H1 (cell line): ENCODE data around the gene GPR141. TPM values are rescaled to one million over a fixed set of nuclear protein-coding genes. Genes with fewer than 3 reads are reported as not detected.

Source experiments
- CTCF ChIA-PET: fragments of 300-600 bp; sonication (Branson Sonifier 250); formaldehyde crosslinking; loops from one replicate; lab custom pipeline; 2021; ENCODE audit not compliant: partially characterized antibody; lab: Charles Lee
- POLR2A ChIA-PET: fragments of 300-600 bp; sonication (Branson Sonifier 250); formaldehyde crosslinking; loops from one replicate; lab custom pipeline; 2021; ENCODE audit warnings: inconsistent platforms; ENCODE audit not compliant: partially characterized antibody; lab: Charles Lee
- DNase-seq, 2 experiments: peaks; one replicate each; pipeline versions ENCODE4 v3.0.0 to v3.0.0-alpha.2; 2010 to 2022; ENCODE audit warnings: low spot score in 2 of 2, low read depth in 1 of 2, mixed read lengths in 1 of 2
- FAIRE-seq: peaks from 2 replicates; lab custom pipeline; 2011; peaks lifted over from hg19 to GRCh38; lab: Jason Lieb, UNC
- H2AFZ ChIP-seq: 2 replicates; pipeline ENCODE4 v1.8.1; 2012; ENCODE audit warnings: low read length, inconsistent platforms
- H2AK5ac ChIP-seq: 2 replicates; pipeline ENCODE4 v1.6.1; 2013; ENCODE audit warnings: low read depth, low read length
- H2BK120ac ChIP-seq: replicated peaks from 2 replicates; pipeline ENCODE3; 2013; ENCODE audit warnings: low read depth, low read length, inconsistent platforms
- H2BK12ac ChIP-seq: 2 replicates; pipeline ENCODE4 v1.6.1; 2013; ENCODE audit warnings: low read depth, low read length
- H2BK15ac ChIP-seq: 2 replicates; pipeline ENCODE4 v1.6.1; 2013; ENCODE audit warnings: low read length
- H2BK20ac ChIP-seq: 2 replicates; pipeline ENCODE4 v1.6.1; 2013; ENCODE audit warnings: low read length
- H2BK5ac ChIP-seq: 2 replicates; pipeline ENCODE4 v1.6.1; 2013; ENCODE audit warnings: low read depth, low read length
- H3K14ac ChIP-seq: 2 replicates; pipeline ENCODE4 v1.6.1; 2013; ENCODE audit warnings: inconsistent platforms; ENCODE audit not compliant: insufficient read length
- H3K18ac ChIP-seq: 2 replicates; pipeline ENCODE4 v1.6.1; 2013; ENCODE audit warnings: low read length; ENCODE audit errors: extremely low read depth
- H3K23ac ChIP-seq: 2 replicates; pipeline ENCODE4 v1.6.1; 2013; ENCODE audit warnings: inconsistent platforms; ENCODE audit not compliant: insufficient read length
- H3K23me2 ChIP-seq: 2 replicates; pipeline ENCODE4 v1.6.1; 2013; ENCODE audit warnings: low read depth, low read length
- H3K27ac ChIP-seq: 2 replicates; pipeline ENCODE4 v1.6.1; 2011; ENCODE audit warnings: low read depth, low read length, inconsistent platforms
- H3K27me3 ChIP-seq, 4 experiments: replicated peaks in 1 of 4; 1 replicate in 1 of 4; 2 replicates in 3 of 4; pipeline versions ENCODE4 v1.6.1 to v1.8.1; 2011 to 2013; ENCODE audit warnings: low read length in 3 of 4, mild to moderate bottlenecking in 3 of 4, inconsistent platforms in 2 of 4, mixed read lengths in 2 of 4, moderate library complexity in 1 of 4; ENCODE audit not compliant: control insufficient read depth in 3 of 4, insufficient read depth in 3 of 4; ENCODE audit errors: extremely low read depth in 1 of 4
- H3K36me3 ChIP-seq, 4 experiments: 2 replicates each; pipeline versions ENCODE4 v1.6.1 to v1.8.1; 2011 to 2013; ENCODE audit warnings: mild to moderate bottlenecking in 4 of 4, low read length in 3 of 4, moderate library complexity in 2 of 4, control low read depth in 1 of 4, inconsistent platforms in 1 of 4; ENCODE audit not compliant: insufficient read depth in 4 of 4, control insufficient read depth in 2 of 4
- H3K4ac ChIP-seq: replicated peaks from 2 replicates; pipeline ENCODE3; 2013; ENCODE audit warnings: low read length, low read depth, mixed read lengths, inconsistent platforms; ENCODE audit not compliant: insufficient read length
- H3K4me1 ChIP-seq, 4 experiments: replicated peaks in 1 of 4; 1 replicate in 1 of 4; 2 replicates in 3 of 4; pipeline versions ENCODE4 v1.6.1 to v1.8.1; 2011 to 2013; ENCODE audit warnings: low read length in 3 of 4, inconsistent platforms in 2 of 4, mixed read lengths in 1 of 4; ENCODE audit not compliant: insufficient read depth in 4 of 4, control insufficient read depth in 3 of 4
- H3K4me2 ChIP-seq, 2 experiments: 2 replicates each; pipeline versions ENCODE4 v1.6.1 to v1.8.1; 2011 to 2013; ENCODE audit warnings: low read depth in 2 of 2, low read length in 2 of 2, control low read depth in 1 of 2, inconsistent platforms in 1 of 2, mild to moderate bottlenecking in 1 of 2; ENCODE audit not compliant: insufficient read depth in 1 of 2
- H3K4me3 ChIP-seq, 4 experiments: fragments of 200-600, 300-600 bp in 1 of 4; sonication (generic), shearing (Covaris generic), sonication (Bioruptor Twin) in 1 of 4; 2 replicates each; pipeline versions ENCODE4 v1.5.1 to v1.8.1; 2011 to 2016; ENCODE audit warnings: low read length in 4 of 4, low read depth in 3 of 4, control low read depth in 2 of 4, inconsistent platforms in 2 of 4, mild to moderate bottlenecking in 2 of 4, mixed read lengths in 1 of 4, moderate library complexity in 1 of 4; ENCODE audit not compliant: insufficient read depth in 2 of 4; ENCODE audit errors: extremely low read depth in 1 of 4
- H3K56ac ChIP-seq: replicated peaks from 2 replicates; pipeline ENCODE3; 2013; ENCODE audit warnings: low read depth, mild to moderate bottlenecking, mixed read lengths, low read length, inconsistent platforms; ENCODE audit not compliant: insufficient read length
- H3K79me1 ChIP-seq: 2 replicates; pipeline ENCODE4 v1.6.1; 2013; ENCODE audit warnings: low read depth, low read length, control low read depth
- H3K79me2 ChIP-seq, 2 experiments: 2 replicates each; pipeline versions ENCODE4 v1.6.1 to v1.8.1; 2012 to 2013; ENCODE audit warnings: low read length in 2 of 2, mild to moderate bottlenecking in 2 of 2, inconsistent platforms in 1 of 2; ENCODE audit not compliant: insufficient read depth in 2 of 2, control insufficient read depth in 1 of 2
- H3K9ac ChIP-seq, 4 experiments: replicated peaks in 1 of 4; 1 replicate in 1 of 4; 2 replicates in 3 of 4; pipeline versions ENCODE4 v1.6.1 to v1.8.1; 2011 to 2013; ENCODE audit warnings: low read depth in 3 of 4, low read length in 3 of 4, control low read depth in 2 of 4, mild to moderate bottlenecking in 2 of 4, moderate library complexity in 2 of 4, inconsistent platforms in 1 of 4; ENCODE audit errors: extremely low read depth in 1 of 4
- H3K9me3 ChIP-seq, 2 experiments: 2 replicates each; pipeline versions ENCODE4 v1.6.1 to v1.8.1; 2012 to 2013; ENCODE audit warnings: mild to moderate bottlenecking in 2 of 2, moderate library complexity in 2 of 2, control low read depth in 1 of 2, inconsistent platforms in 1 of 2, low read depth in 1 of 2, low read length in 1 of 2, mixed read lengths in 1 of 2; ENCODE audit not compliant: insufficient read depth in 2 of 2
- H4K20me1 ChIP-seq, 2 experiments: replicated peaks in 1 of 2; 2 replicates each; pipeline versions ENCODE3 to v1.8.1; 2011 to 2013; ENCODE audit warnings: inconsistent platforms in 2 of 2, low read length in 2 of 2, mild to moderate bottlenecking in 1 of 2; ENCODE audit not compliant: insufficient read depth in 2 of 2, control insufficient read depth in 1 of 2
- H4K5ac ChIP-seq: 2 replicates; pipeline ENCODE4 v1.6.1; 2013; ENCODE audit warnings: low read length, low read depth, mixed read lengths, inconsistent platforms; ENCODE audit not compliant: insufficient read length
- H4K8ac ChIP-seq: 2 replicates; pipeline ENCODE4 v1.8.0; 2013; ENCODE audit warnings: mild to moderate bottlenecking, moderate library complexity, low read length, inconsistent platforms; ENCODE audit not compliant: insufficient read depth; ENCODE audit errors: extremely low read depth
- H4K91ac ChIP-seq: replicated peaks from 2 replicates; pipeline ENCODE3; 2013; ENCODE audit warnings: low read length, mixed read lengths, inconsistent platforms; ENCODE audit not compliant: insufficient read length
- CTBP2 ChIP-seq: IDR thresholded peaks from 2 replicates; pipeline ENCODE4 v1.7.0; 2011; ENCODE audit warnings: borderline replicate concordance, mild to moderate bottlenecking, moderate library complexity, mixed read lengths, low read length; ENCODE audit not compliant: insufficient read depth, insufficient read length
- EP300 ChIP-seq, 2 experiments: IDR thresholded peaks; 1 replicate in 1 of 2; 2 replicates in 1 of 2; pipeline ENCODE4 v1.6.1; 2011 to 2012; ENCODE audit warnings: low read depth in 2 of 2, low read length in 2 of 2, mild to moderate bottlenecking in 2 of 2, borderline replicate concordance in 1 of 2, inconsistent platforms in 1 of 2, moderate library complexity in 1 of 2
- RXRA ChIP-seq: IDR thresholded peaks from 2 replicates; pipeline ENCODE4 v1.6.1; 2011; ENCODE audit warnings: low read depth, mild to moderate bottlenecking, low read length, moderate library complexity; ENCODE audit not compliant: insufficient read depth
- SP4 ChIP-seq: IDR thresholded peaks from 2 replicates; pipeline ENCODE4 v1.6.1; 2012; ENCODE audit warnings: low read length, inconsistent platforms
- TCF12 ChIP-seq: IDR thresholded peaks from 2 replicates; pipeline ENCODE4 v1.6.1; 2011; ENCODE audit warnings: low read depth, mild to moderate bottlenecking, low read length
- WGBS, 2 experiments: shearing (Covaris generic) in 1 of 2; methylation state at CpG; one replicate each; pipeline versions ENCODE4 v1.1.6 to v1.1.7; 2013 to 2015; ENCODE audit warnings: low lambda C conversion rate in 2 of 2, mixed read lengths in 2 of 2, inconsistent platforms in 1 of 2, low coverage in 1 of 2, missing lambda C conversion rate in 1 of 2; ENCODE audit not compliant: insufficient replicate concordance in 2 of 2, insufficient coverage in 1 of 2, insufficient read length in 1 of 2; ENCODE audit errors: extremely low coverage in 1 of 2, missing lambda C conversion rate in 1 of 2; 5-methylcytosine and 5-hydroxymethylcytosine counted together
- polyA plus RNA-seq, 7 experiments: library from polyadenylated mRNA; depleted of rRNA in 3 of 7; stranded (reverse) in 5 of 7; unstranded in 2 of 7; fragments of >200 nt in 5 of 7; fragments of 200-250 nt in 2 of 7; gene quantifications; 1 replicate in 5 of 7; 2 replicates in 1 of 7; 4 replicates in 1 of 7; pipeline versions ENCODE4 v1.2.1 to v1.2.3, GENCODE V29; 2011 to 2013; ENCODE audit warnings: missing spikeins in 2 of 7, mixed read lengths in 2 of 7
- total RNA-seq: library from RNA; stranded (reverse); fragmentation: NEBNext Ultra II Directional; extraction: Animal tissue kit (Norgen Biotek cat#: 25700); gene quantifications from 2 replicates; pipeline ENCODE4 v1.2.1, GENCODE V29; 2021

Gene GPR141
- total and polyA plus RNA-seq, 2 of the 8 experiments (the other 6 are each of a cell fraction or from before 2014, with no cell fraction given) = 0.45 to 1.0 TPM

DNA sequence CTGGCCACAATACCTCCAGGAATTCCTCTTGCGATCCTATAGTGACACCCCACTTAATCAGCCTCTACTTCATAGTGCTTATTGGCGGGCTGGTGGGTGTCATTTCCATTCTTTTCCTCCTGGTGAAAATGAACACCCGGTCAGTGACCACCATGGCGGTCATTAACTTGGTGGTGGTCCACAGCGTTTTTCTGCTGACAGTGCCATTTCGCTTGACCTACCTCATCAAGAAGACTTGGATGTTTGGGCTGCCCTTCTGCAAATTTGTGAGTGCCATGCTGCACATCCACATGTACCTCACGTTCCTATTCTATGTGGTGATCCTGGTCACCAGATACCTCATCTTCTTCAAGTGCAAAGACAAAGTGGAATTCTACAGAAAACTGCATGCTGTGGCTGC, 56.8 kb downstream of the GPR141 start:
- Histone ChIP-seq H3K4me3 (no peak overlapping the region), H3K79me1 (no peaks in the 10 kb centered on the region), H2AK5ac (no peak overlapping the region), H4K5ac (no peak overlapping the region), H3K56ac (no peak overlapping the region), H2BK12ac (no peak overlapping the region), H3K4me2 (no peak overlapping the region), H2BK20ac (no peak overlapping the region), H2BK5ac (no peak overlapping the region), H3K4me1 (no peaks in the 10 kb centered on the region), H4K20me1 (no peaks in the 10 kb centered on the region), H3K4ac (no peak overlapping the region), H3K9me3 (no peaks in the 10 kb centered on the region), H3K27me3 (no peaks in the 10 kb centered on the region), H3K23ac (no peak overlapping the region), H3K9ac (no peak overlapping the region), H3K27ac (no peak overlapping the region), H2BK120ac (no peak overlapping the region), H3K14ac (no peak overlapping the region), H4K8ac (no peak overlapping the region), H3K36me3 (no peaks in the 10 kb centered on the region), H3K18ac (no peak overlapping the region), H3K79me2 (no peaks in the 10 kb centered on the region), H2BK15ac (no peak overlapping the region), H3K23me2 (no peaks in the 10 kb centered on the region), H2AFZ (no peak overlapping the region), H4K91ac (no peak overlapping the region)
- ChIA-PET POLR2A (no interaction called here), CTCF (interaction anchor here (0.5 to 2.0 kb wide), 2 partner anchors 8 to 210 kb away, joined by 3 to 10 read pairs; no protein-coding TSS in a partner anchor)
- DNase-seq (no peak), FAIRE-seq (no peak)
- TF ChIP-seq EP300 (IDR thresholded peaks at IDR 0.05; ENCODE audit: borderline replicate concordance in 1 of 2, low read depth in 2 of 2, low read length in 2 of 2) = no peak
- no peak for TF ChIP-seq CTBP2
- TF ChIP-seq SP4 = no peak
- TF ChIP-seq TCF12 = no peak
- no peak for TF ChIP-seq RXRA
- WGBS, 2 experiments = 92% methylated on average over 7 of the region's 7 CpGs; no CpG with 5 or more reads in 1 of the 2 experiments
